ENCODE results near the gene ISL1. TPM values are rescaled to one million over a fixed set of nuclear protein-coding genes. Genes with fewer than 3 reads are reported as not detected.

The ISL1 gene
- total and polyA plus RNA-seq, 12 donors: not detected

DNA sequence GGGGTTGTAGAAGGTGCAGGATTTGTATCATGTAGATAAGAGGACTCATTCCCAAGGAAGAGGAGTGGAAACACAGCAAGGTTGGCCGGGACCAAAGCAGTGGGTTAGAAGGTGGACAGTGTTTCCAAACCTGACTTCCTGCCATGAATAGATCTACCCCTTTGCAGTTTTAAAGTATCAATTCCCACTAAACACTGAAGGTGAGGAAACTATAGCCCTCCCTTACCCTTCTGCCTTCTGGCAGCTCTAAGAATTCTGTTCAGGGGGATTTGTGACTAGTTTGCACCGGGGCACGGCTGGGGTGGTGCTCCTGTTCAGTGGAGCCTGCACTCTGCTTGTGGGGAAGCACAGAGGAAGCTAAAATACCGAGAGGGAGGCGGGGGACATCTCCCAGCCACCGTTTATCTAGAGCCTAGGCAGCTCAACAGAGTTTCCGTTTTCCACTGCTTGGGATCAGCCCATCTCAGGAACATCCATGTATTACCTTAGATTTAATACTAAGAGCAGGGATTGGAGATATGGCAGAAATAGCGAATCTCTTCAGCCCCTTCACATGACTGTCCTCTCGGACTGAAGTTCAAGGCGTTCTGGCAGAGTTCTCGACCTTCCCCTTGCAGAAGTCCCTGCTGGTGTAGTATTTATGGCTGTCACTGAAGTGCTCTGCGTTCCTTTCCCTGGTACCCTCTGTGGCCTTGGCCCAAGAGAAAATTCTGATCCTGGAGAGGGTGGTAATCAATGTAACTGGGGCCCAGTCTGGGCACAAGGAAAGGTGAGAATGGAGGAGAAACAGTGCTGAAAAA, 5.4 kb downstream of the ISL1 start:
- Histone ChIP-seq H3K27me3 (peaks cover 8 to 100% (median 99%) of the 10 kb centered on the region in 7 donors), H3K36me3 (no peaks in the 10 kb centered on the region), H3K27ac (no peak overlapping the region), H3K4me1 (peaks cover 0 to 21% (median 8%) of the 10 kb centered on the region in 9 donors), H3K4me3 (peak overlapping the region in 3 of 10 donors; percentile 7 to 36 (median 26)), H3K9me3 (no peaks in the 10 kb centered on the region)
- TF ChIP-seq CTCF (IDR thresholded peaks at IDR 0.05): no peak
- DNase-seq (no peak), ATAC-seq (no peak)
- WGBS, 2 donors: 3 to 9% methylated on average over 12 of the region's 12 CpGs
- intact Hi-C loops (cut with DNase I): no loop called here

GRCh38 chr5:51389288-51389576, 6.0 kb downstream of the ISL1 start:
- Histone ChIP-seq H3K9me3 (no peaks in the 10 kb centered on the region), H3K4me1 (peaks cover 0 to 18% (median 8%) of the 10 kb centered on the region in 9 donors), H3K36me3 (no peaks in the 10 kb centered on the region), H3K4me3 (peak overlapping the region in 7 of 10 donors; percentile 7 to 36 (median 26)), H3K27ac (no peak overlapping the region), H3K27me3 (peaks cover 8 to 100% (median 98%) of the 10 kb centered on the region in 7 donors)
- no peak for DNase-seq
- WGBS, 2 donors: 1 to 2% methylated on average over 17 of the region's 17 CpGs
- TF ChIP-seq CTCF (IDR thresholded peaks at IDR 0.05): no peak
- ATAC-seq: no peak
- intact Hi-C loops (cut with DNase I): no loop called here

DNA sequence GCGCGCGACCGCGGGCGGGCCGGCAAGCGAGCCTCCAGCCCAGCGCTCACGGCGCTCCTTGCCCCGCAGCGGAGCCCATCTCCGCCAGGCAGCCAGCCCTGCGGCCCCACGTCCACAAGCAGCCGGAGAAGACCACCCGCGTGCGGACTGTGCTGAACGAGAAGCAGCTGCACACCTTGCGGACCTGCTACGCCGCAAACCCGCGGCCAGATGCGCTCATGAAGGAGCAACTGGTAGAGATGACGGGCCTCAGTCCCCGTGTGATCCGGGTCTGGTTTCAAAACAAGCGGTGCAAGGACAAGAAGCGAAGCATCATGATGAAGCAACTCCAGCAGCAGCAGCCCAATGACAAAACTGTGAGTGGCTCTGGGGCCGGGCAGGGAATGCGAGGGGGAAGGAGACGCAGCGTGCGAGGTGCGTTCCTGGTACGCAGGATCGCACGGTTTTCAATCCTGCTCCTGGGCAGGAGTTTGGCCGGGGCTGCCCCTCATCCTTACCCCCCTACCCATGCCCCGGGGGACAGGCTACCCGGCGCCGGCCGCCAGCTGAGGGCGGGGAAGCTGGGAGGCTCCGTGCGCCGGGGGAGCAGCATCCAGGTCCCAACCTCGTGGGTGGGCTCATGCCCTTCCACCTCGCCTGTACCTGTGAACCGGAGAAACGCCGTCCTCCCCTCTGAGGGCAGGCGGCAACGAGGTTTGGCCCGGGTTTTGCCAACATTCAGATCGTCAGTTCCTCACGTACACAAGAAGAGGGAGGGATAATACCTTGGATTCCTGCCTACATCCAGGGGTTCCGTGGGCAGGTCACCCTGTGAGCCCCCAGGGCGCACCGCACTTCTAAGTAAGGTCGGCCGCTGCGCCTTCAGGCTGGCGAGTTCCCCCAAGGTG, 6.6 kb downstream of the ISL1 start:
- intact Hi-C loops (cut with DNase I): no loop called here
- no peak for TF ChIP-seq CTCF (IDR thresholded peaks at IDR 0.05)
- H3K27me3 ChIP-seq: peaks cover 10 to 100% (median 98%) of the 10 kb centered on the region in 7 donors
- DNase-seq (no peak), ATAC-seq (no peak)
- WGBS, 2 donors: 2 to 5% methylated on average over 68 of the region's 68 CpGs
- peak overlapping the region in 8 of 10 donors; percentile 7 to 36 (median 27) for H3K4me3 ChIP-seq
- peaks cover 0 to 18% (median 8%) of the 10 kb centered on the region in 9 donors for H3K4me1 ChIP-seq
- no peaks in the 10 kb centered on the region for H3K36me3 ChIP-seq
- H3K27ac ChIP-seq: no peak overlapping the region
- H3K9me3 ChIP-seq: no peaks in the 10 kb centered on the region

DNA sequence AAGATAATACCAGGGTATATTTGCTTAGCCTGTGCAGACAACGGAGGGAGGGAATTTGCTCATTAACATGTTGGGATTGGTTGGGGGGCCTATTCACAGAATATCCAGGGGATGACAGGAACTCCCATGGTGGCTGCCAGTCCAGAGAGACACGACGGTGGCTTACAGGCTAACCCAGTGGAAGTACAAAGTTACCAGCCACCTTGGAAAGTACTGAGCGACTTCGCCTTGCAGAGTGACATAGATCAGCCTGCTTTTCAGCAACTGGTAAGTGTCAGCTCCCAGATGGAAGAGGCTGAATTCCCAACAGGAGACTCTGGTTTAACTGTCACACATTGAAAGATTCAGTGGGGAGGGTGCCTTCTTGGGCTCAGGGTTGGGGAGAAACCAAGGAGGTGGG, 7.9 kb downstream of the ISL1 start:
- Histone ChIP-seq H3K9me3 (no peaks in the 10 kb centered on the region), H3K36me3 (no peaks in the 10 kb centered on the region), H3K4me1 (peaks cover 0 to 18% (median 8%) of the 10 kb centered on the region in 9 donors), H3K4me3 (no peak overlapping the region), H3K27ac (no peak overlapping the region), H3K27me3 (peaks cover 15 to 100% (median 98%) of the 10 kb centered on the region in 7 donors)
- intact Hi-C loops (cut with DNase I): no loop called here
- no peak for TF ChIP-seq CTCF (IDR thresholded peaks at IDR 0.05)
- 18 to 27% methylated on average over 5 of the region's 5 CpGs for WGBS, 2 donors
- ATAC-seq: no peak
- no peak for DNase-seq
